A673 (cell line): ENCODE results near the gene DENND4C. TPM values are rescaled to one million over a fixed set of nuclear protein-coding genes. Genes with fewer than 3 reads are reported as not detected.

Source experiments
- BruUV-seq: library from RNA; stranded (reverse); fragments of 400-500 nt; replicated peaks from 2 replicates; lab custom pipeline; 2021; lab: Mats Ljungman, UMichigan
- CTCF ChIA-PET: fragments of 300-600 bp; sonication (Branson Sonifier 250); formaldehyde crosslinking; loops from one replicate; lab custom pipeline; 2022; ENCODE audit warnings: antibody characterized with exemption; lab: Charles Lee
- POLR2A ChIA-PET: fragments of 300-600 bp; sonication (Branson Sonifier 250); formaldehyde crosslinking; loops from one replicate; lab custom pipeline; 2022; ENCODE audit warnings: antibody characterized with exemption; ENCODE audit not compliant: low non-redundant PET; lab: Charles Lee
- DNase-seq: peaks from one replicate; pipeline ENCODE4 v3.0.0-alpha.2; 2015; ENCODE audit warnings: low spot score
- H3K27ac ChIP-seq: fragments of 200-600 bp; sonication (generic); 2 replicates; pipeline ENCODE4 v1.5.1; 2016; ENCODE audit warnings: mixed run types, low read depth, mild to moderate bottlenecking, mixed read lengths, antibody characterized with exemption, low read length; ENCODE audit not compliant: poor library complexity, severe bottlenecking
- H3K27me3 ChIP-seq: fragments of 200-600 bp; sonication (generic); replicated peaks from 2 replicates; pipeline ENCODE4 v1.6.1; 2017; ENCODE audit warnings: mixed run types, low read depth, mild to moderate bottlenecking, mixed read lengths, antibody characterized with exemption, low read length; ENCODE audit not compliant: insufficient read depth, poor library complexity
- H3K36me3 ChIP-seq: fragments of 200-600 bp; sonication (generic); 2 replicates; pipeline ENCODE4 v1.6.1; 2016; ENCODE audit warnings: mixed run types, mild to moderate bottlenecking, mixed read lengths, antibody characterized with exemption, low read length; ENCODE audit not compliant: insufficient read depth, poor library complexity, severe bottlenecking
- H3K4me1 ChIP-seq: fragments of 200-600 bp; sonication (generic); 2 replicates; pipeline ENCODE4 v1.6.1; 2017; ENCODE audit warnings: mixed run types, mild to moderate bottlenecking, mixed read lengths, antibody characterized with exemption, low read length; ENCODE audit not compliant: insufficient read depth, poor library complexity, severe bottlenecking
- H3K4me3 ChIP-seq: fragments of 200-600 bp; sonication (generic); 2 replicates; pipeline ENCODE4 v1.5.1; 2016; ENCODE audit warnings: low read depth, mixed run types, mild to moderate bottlenecking, mixed read lengths, low read length; ENCODE audit not compliant: poor library complexity, severe bottlenecking
- H3K9me3 ChIP-seq: fragments of 200-600 bp; sonication (generic); 2 replicates; pipeline ENCODE4 v1.6.1; 2016; ENCODE audit warnings: mixed run types, low read depth, mild to moderate bottlenecking, mixed read lengths, antibody characterized with exemption, low read length; ENCODE audit not compliant: poor library complexity, severe bottlenecking
- CTCF ChIP-seq: fragments of 300-800, 200-600 bp; sonication (generic); conservative IDR thresholded peaks from 2 replicates; pipeline ENCODE4 v1.5.1; 2017; ENCODE audit warnings: low read depth, mild to moderate bottlenecking, antibody characterized with exemption, low read length, moderate library complexity, mixed read lengths
- EZH2 ChIP-seq: fragments of 200-600 bp; sonication (generic); IDR thresholded peaks from 2 replicates; pipeline ENCODE4 v1.6.1; 2017; ENCODE audit warnings: borderline replicate concordance, low read depth, mild to moderate bottlenecking, mixed read lengths, antibody characterized with exemption, low read length; ENCODE audit not compliant: poor library complexity, severe bottlenecking
- intact Hi-C: fragments of 100-400 bp; cut with micrococcal nuclease; formaldehyde crosslinking; loops from one replicate; pipeline ENCODE4 v1.10.0; 2022; ENCODE audit not compliant: unreplicated experiment
- total RNA-seq: library from RNA; stranded (reverse); gene quantifications from 2 replicates; pipeline ENCODE4 v1.2.3, GENCODE V29; 2021

DENND4C gene
- total RNA-seq, 1 experiment from 2014 or later = 13.9 TPM

GRCh38 chr9:19342947-19343346, 112.5 kb downstream of the DENND4C start:
- TF ChIP-seq CTCF (no peak), EZH2 (no peak)
- BruUV-seq = no TSS peak
- Histone ChIP-seq H3K4me3 (no peak overlapping the region), H3K36me3 (no peaks in the 10 kb centered on the region), H3K9me3 (no peaks in the 10 kb centered on the region), H3K27me3 (no peaks in the 10 kb centered on the region), H3K27ac (no peak overlapping the region), H3K4me1 (no peaks in the 10 kb centered on the region)
- CTCF ChIA-PET = no interaction called here
- intact Hi-C loops = no loop called here
- DNase-seq = no peak
- POLR2A ChIA-PET = no interaction called here

GRCh38 chr9:19358701-19359100, 128.2 kb downstream of the DENND4C start:
- Histone ChIP-seq H3K4me1 (no peaks in the 10 kb centered on the region), H3K27me3 (no peaks in the 10 kb centered on the region), H3K36me3 (no peaks in the 10 kb centered on the region), H3K4me3 (no peak overlapping the region), H3K27ac (no peak overlapping the region), H3K9me3 (no peaks in the 10 kb centered on the region)
- intact Hi-C loops = no loop called here
- no peak for TF ChIP-seq CTCF
- TF ChIP-seq EZH2 = no peak
- ChIA-PET POLR2A (no interaction called here), CTCF (no interaction called here)
- BruUV-seq = no TSS peak
- DNase-seq = no peak

GRCh38 chr9:19369107-19369506, 138.6 kb downstream of the DENND4C start:
- H3K9me3 ChIP-seq = no peaks in the 10 kb centered on the region
- H3K27ac ChIP-seq = no peak overlapping the region
- H3K4me3 ChIP-seq = no peak overlapping the region
- H3K4me1 ChIP-seq = no peaks in the 10 kb centered on the region
- no TSS peak for BruUV-seq
- intact Hi-C loops = no loop called here
- TF ChIP-seq EZH2 (no peak), CTCF (no peak)
- CTCF ChIA-PET = no interaction called here
- no peaks in the 10 kb centered on the region for H3K27me3 ChIP-seq
- DNase-seq = no peak
- POLR2A ChIA-PET = no interaction called here
- H3K36me3 ChIP-seq = peaks cover under 1% of the 10 kb centered on the region
